Endothelial cell of umbilical vein (primary cell): ENCODE measurements around the gene SAMD1. TPM values are rescaled to one million over a fixed set of nuclear protein-coding genes. Genes with fewer than 3 reads are reported as not detected.

ENCODE experiments used
- BruUV-seq: library from RNA; stranded (reverse); fragments of 400-500 nt; replicated peaks from 2 replicates; lab custom pipeline; 2021; lab: Mats Ljungman, UMichigan
- CTCF ChIA-PET: fragments of 300-600, 350-600 bp; sonication (Branson Sonifier 250); formaldehyde crosslinking; loops from one replicate; lab custom pipeline; 2021; ENCODE audit warnings: antibody characterized with exemption, inconsistent platforms; lab: Charles Lee
- POLR2A ChIA-PET: fragments of 300-600, 350-600 bp; sonication (Branson Sonifier 250); formaldehyde crosslinking; loops from one replicate; lab custom pipeline; 2021; ENCODE audit warnings: antibody characterized with exemption, inconsistent platforms; lab: Charles Lee
- DNase-seq: peaks from one replicate; pipeline ENCODE4 v3.0.0-alpha.2; 2011; ENCODE audit warnings: low read depth, low spot score
- FAIRE-seq: peaks from 2 replicates; lab custom pipeline; 2011; peaks lifted over from hg19 to GRCh38; lab: Jason Lieb, UNC
- H2AFZ ChIP-seq: 2 replicates; pipeline ENCODE4 v1.6.0; 2012; ENCODE audit warnings: low read depth, low read length, control low read depth, inconsistent platforms
- H3K27ac ChIP-seq: 2 replicates; pipeline ENCODE4 v1.5.1; 2011; ENCODE audit warnings: low read depth, mild to moderate bottlenecking, control low read depth, low read length, moderate library complexity; ENCODE audit not compliant: insufficient read depth
- H3K27me3 ChIP-seq, 2 experiments: 2 replicates each; pipeline versions ENCODE4 v1.6.0 to v1.6.1; 2011; ENCODE audit warnings: low read length in 2 of 2, mixed read lengths in 1 of 2; ENCODE audit not compliant: control insufficient read depth in 2 of 2, insufficient read depth in 2 of 2
- H3K36me3 ChIP-seq, 2 experiments: 2 replicates in 1 of 2; 3 replicates in 1 of 2; pipeline ENCODE4 v1.5.1; 2011; ENCODE audit warnings: low read length in 2 of 2, mild to moderate bottlenecking in 1 of 2, moderate library complexity in 1 of 2; ENCODE audit not compliant: control insufficient read depth in 2 of 2, insufficient read depth in 2 of 2; ENCODE audit errors: extremely low read depth in 1 of 2
- H3K4me1 ChIP-seq: 3 replicates; pipeline ENCODE4 v1.5.1; 2011; ENCODE audit warnings: mild to moderate bottlenecking, low read length; ENCODE audit not compliant: control insufficient read depth, insufficient read depth; ENCODE audit errors: extremely low read depth
- H3K4me2 ChIP-seq: 2 replicates; pipeline ENCODE4 v1.6.1; 2011; ENCODE audit warnings: low read length, control low read depth, mixed read lengths; ENCODE audit not compliant: insufficient read depth
- H3K4me3 ChIP-seq, 3 experiments: fragments of 200-600 bp in 1 of 3; sonication (generic), shearing (Covaris generic) in 1 of 3; replicated peaks in 1 of 3; 2 replicates each; pipeline ENCODE4 v1.5.1; 2011 to 2016; ENCODE audit warnings: control low read depth in 3 of 3, low read length in 3 of 3, mild to moderate bottlenecking in 2 of 3, inconsistent platforms in 1 of 3, low read depth in 1 of 3, moderate library complexity in 1 of 3; ENCODE audit not compliant: insufficient read depth in 1 of 3
- H3K79me2 ChIP-seq: 2 replicates; pipeline ENCODE4 v1.6.0; 2012; ENCODE audit warnings: low read length, inconsistent platforms; ENCODE audit not compliant: control insufficient read depth, insufficient read depth
- H3K9ac ChIP-seq: replicated peaks from 2 replicates; pipeline ENCODE3; 2011; ENCODE audit warnings: low read length, control low read depth; ENCODE audit not compliant: insufficient read depth; ENCODE audit errors: extremely low read depth
- H3K9me1 ChIP-seq: replicated peaks from 3 replicates; pipeline ENCODE4 v1.6.0; 2011; ENCODE audit warnings: mild to moderate bottlenecking, low read length; ENCODE audit not compliant: control insufficient read depth, insufficient read depth; ENCODE audit errors: extremely low read depth
- H3K9me3 ChIP-seq: replicated peaks from 2 replicates; pipeline ENCODE4 v1.5.1; 2012; ENCODE audit warnings: low read length, inconsistent platforms; ENCODE audit not compliant: control insufficient read depth, insufficient read depth
- H4K20me1 ChIP-seq: replicated peaks from 2 replicates; pipeline ENCODE3; 2011; ENCODE audit warnings: mild to moderate bottlenecking, low read length; ENCODE audit not compliant: control insufficient read depth, insufficient read depth; ENCODE audit errors: extremely low read depth
- CTCF ChIP-seq, 2 donors: IDR thresholded peaks; 1 replicate in 1 of 2; 2 replicates in 1 of 2; pipeline ENCODE4 v1.5.1; 2011; ENCODE audit warnings: low read length in 2 of 2, mild to moderate bottlenecking in 2 of 2, moderate library complexity in 2 of 2, control low read depth in 1 of 2, inconsistent platforms in 1 of 2, low read depth in 1 of 2; ENCODE audit not compliant: insufficient read depth in 1 of 2; ENCODE audit errors: extremely low read depth in 1 of 2
- EZH2 ChIP-seq: IDR thresholded peaks from 2 replicates; pipeline ENCODE4 v1.6.1; 2012; ENCODE audit warnings: borderline replicate concordance, low read depth, mild to moderate bottlenecking, moderate library complexity, low read length, inconsistent platforms; ENCODE audit not compliant: severe bottlenecking
- FOS ChIP-seq: IDR thresholded peaks from 2 replicates; pipeline ENCODE4 v1.6.1; 2011; ENCODE audit warnings: mild to moderate bottlenecking, low read length, moderate library complexity, borderline replicate concordance; ENCODE audit not compliant: insufficient read depth
- GATA2 ChIP-seq: IDR thresholded peaks from 2 replicates; pipeline ENCODE4 v1.7.0; 2011; ENCODE audit warnings: low read depth, mild to moderate bottlenecking, moderate library complexity, mixed read lengths, low read length; ENCODE audit not compliant: insufficient read length, insufficient read depth
- JUN ChIP-seq: IDR thresholded peaks from 2 replicates; pipeline ENCODE4 v1.6.1; 2011; ENCODE audit warnings: borderline replicate concordance, low read depth; ENCODE audit not compliant: insufficient read length, insufficient read depth
- MYC ChIP-seq: IDR thresholded peaks from one replicate; pipeline ENCODE4 v1.6.1; 2011; ENCODE audit warnings: mild to moderate bottlenecking, low read depth, low read length
- POLR2A ChIP-seq: IDR thresholded peaks from 2 replicates; pipeline ENCODE4 v1.6.1; 2012; ENCODE audit warnings: low read depth, mild to moderate bottlenecking, control low read depth, low read length
- POLR2AphosphoS5 ChIP-seq: IDR thresholded peaks from 2 replicates; pipeline ENCODE4 v1.6.1; 2012; ENCODE audit warnings: low read depth, mild to moderate bottlenecking, control low read depth, low read length, moderate library complexity; ENCODE audit not compliant: insufficient read depth
- dilution Hi-C: fragments of 300-500 bp; cut with MboI; formaldehyde crosslinking; loops from one replicate; pipeline ENCODE4 v1.15.0; 2019; ENCODE audit warnings: low sequenced_read_pairs; ENCODE audit not compliant: extremely low pct_ligation_motif_present
- intact Hi-C: fragments of 100-400 bp; cut with micrococcal nuclease; formaldehyde crosslinking; loops from one replicate; pipeline ENCODE4 v1.10.0; 2022
- polyA plus RNA-seq, 4 experiments: library from polyadenylated mRNA; depleted of rRNA in 3 of 4; stranded (reverse) in 3 of 4; unstranded in 1 of 4; fragments of >200 nt; gene quantifications; 2 replicates each; pipeline versions ENCODE4 v1.2.1 to v1.2.3, GENCODE V29; 2011 to 2012; ENCODE audit warnings: missing spikeins in 1 of 4
- total RNA-seq: library from RNA; stranded (reverse); gene quantifications from 2 replicates; pipeline ENCODE4 v1.2.3, GENCODE V29; 2021
- TF ChIP-seq, protein P1 (sequence below): IDR thresholded peaks from 2 replicates; pipeline ENCODE4 v1.6.1; 2011; ENCODE audit not compliant: insufficient read depth, insufficient read length

Gene SAMD1
- total and polyA plus RNA-seq, 2 donors (not counting 3 experiments of a cell fraction or from before 2014, with no cell fraction given), result 14.1 to 35.9 TPM

DNA sequence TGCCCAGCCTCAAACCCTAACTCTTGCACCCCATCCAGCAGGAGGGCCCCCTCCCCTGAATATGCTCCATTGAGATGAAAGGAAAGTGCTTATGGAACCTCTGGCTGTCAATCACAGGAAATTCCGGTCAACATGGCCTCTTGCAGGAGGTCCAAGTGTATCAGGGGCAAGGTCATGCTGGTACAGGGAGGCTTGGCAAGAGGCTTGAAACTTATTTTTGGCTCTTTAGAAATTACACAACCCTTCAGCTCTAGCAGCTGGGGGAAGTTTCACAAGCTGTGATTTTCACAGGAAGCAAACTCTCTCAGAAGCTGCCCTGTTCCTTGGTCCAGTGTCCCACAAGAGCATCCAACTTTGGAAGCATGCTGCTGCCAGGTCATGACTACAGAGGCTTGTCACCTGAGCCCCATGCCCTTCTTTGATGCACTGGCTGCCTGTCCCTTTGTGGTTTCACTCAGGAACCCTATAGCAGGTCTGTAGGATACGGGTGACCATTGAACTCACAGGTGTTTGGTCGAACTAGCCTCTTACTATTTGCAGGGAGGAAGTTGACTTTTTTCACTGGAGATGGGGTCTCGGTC is 37.5 kb upstream of the SAMD1 start:
- no peaks in the 10 kb centered on the region for H3K4me1 ChIP-seq
- ChIA-PET POLR2A (no interaction called here), CTCF (interaction anchor here (1.0 kb wide), 1 partner anchor 9 kb away, joined by 3 read pairs; the partner anchor contains the start of gene ASF1B)
- H3K9me1 ChIP-seq, result no peaks in the 10 kb centered on the region
- peaks cover 0 to 3% of the 10 kb centered on the region in 2 experiments for H3K36me3 ChIP-seq
- H3K9ac ChIP-seq, result no peak overlapping the region
- FAIRE-seq, result no peak
- H2AFZ ChIP-seq, result no peak overlapping the region
- H3K27me3 ChIP-seq, result no peaks in the 10 kb centered on the region
- H3K79me2 ChIP-seq, result no peaks in the 10 kb centered on the region
- H3K9me3 ChIP-seq, result no peaks in the 10 kb centered on the region
- DNase-seq, result no peak
- no TSS peak for BruUV-seq
- no peak overlapping the region for H3K27ac ChIP-seq
- no peak overlapping the region for H3K4me2 ChIP-seq
- H3K4me3 ChIP-seq, result no peak overlapping the region
- TF ChIP-seq MYC (no peak), EZH2 (no peak), CTCF (IDR thresholded peaks at IDR 0.05; ENCODE audit: extremely low read depth in 1 of 2, insufficient read depth in 1 of 2, low read depth in 1 of 2, low read length in 2 of 2) (no peak), POLR2AphosphoS5 (no peak), JUN (no peak), GATA2 (no peak), POLR2A (no peak), FOS (no peak)
- TF ChIP-seq, protein P1, sequence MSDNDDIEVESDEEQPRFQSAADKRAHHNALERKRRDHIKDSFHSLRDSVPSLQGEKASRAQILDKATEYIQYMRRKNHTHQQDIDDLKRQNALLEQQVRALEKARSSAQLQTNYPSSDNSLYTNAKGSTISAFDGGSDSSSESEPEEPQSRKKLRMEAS, result no peak
- H4K20me1 ChIP-seq, result no peaks in the 10 kb centered on the region
- intact Hi-C loops (no loop called here), dilution Hi-C loops (no loop called here)
